Thymus (tissue), 2 donors: ENCODE measurements around the gene TEKT1. TPM values are rescaled to one million over a fixed set of nuclear protein-coding genes. Genes with fewer than 3 reads are reported as not detected.

Experiments used
- polyA plus RNA-seq: library from polyadenylated mRNA; stranded (reverse); fragments of 200-250 nt; gene quantifications from one replicate; pipeline ENCODE4 v1.2.3, GENCODE V29; 2013
- total RNA-seq: library from RNA; stranded (reverse); fragments of 120-200 nt; gene quantifications from one replicate; pipeline ENCODE4 v1.2.4, GENCODE V29; 2013
- donor health status: healthy.

Gene TEKT1
- total and polyA plus RNA-seq, 2 donors = 0.05 to 0.25 TPM

Other genes with a start within 250 kb of the TEKT1 start
- 11.8 TPM for gene KIAA0753, start 191.0 kb downstream of the TEKT1 start, total RNA-seq
- gene KIAA0753, start 191.0 kb downstream of the TEKT1 start, polyA plus RNA-seq = 10.8 TPM
- gene TXNDC17, start 190.7 kb downstream of the TEKT1 start, total RNA-seq = 127 TPM
- gene TXNDC17, start 190.7 kb downstream of the TEKT1 start, polyA plus RNA-seq = 117 TPM
- 19.7 TPM for gene MED31, start 180.1 kb downstream of the TEKT1 start, total RNA-seq
- gene MED31, start 180.1 kb downstream of the TEKT1 start, polyA plus RNA-seq = 29.4 TPM
- gene C17orf100, start 180.0 kb downstream of the TEKT1 start, total RNA-seq = 0.90 TPM
- 5.2 TPM for gene C17orf100, start 180.0 kb downstream of the TEKT1 start, polyA plus RNA-seq
- gene SLC13A5, start 118.4 kb downstream of the TEKT1 start, total RNA-seq = 0.05 TPM
- 0.14 TPM for gene SLC13A5, start 118.4 kb downstream of the TEKT1 start, polyA plus RNA-seq
- gene XAF1, start 75.7 kb downstream of the TEKT1 start, total RNA-seq = 41.1 TPM
- gene XAF1, start 75.7 kb downstream of the TEKT1 start, polyA plus RNA-seq = 73.2 TPM
- 0.09 TPM for gene FBXO39, start 55.5 kb downstream of the TEKT1 start, total RNA-seq
- 1.0 TPM for gene FBXO39, start 55.5 kb downstream of the TEKT1 start, polyA plus RNA-seq
- gene ALOX12, start 164.3 kb upstream of the TEKT1 start, total RNA-seq = under 0.01 TPM
- gene ALOX12, start 164.3 kb upstream of the TEKT1 start, polyA plus RNA-seq = 0.32 TPM
- 95.2 TPM for gene RNASEK, start 180.9 kb upstream of the TEKT1 start, total RNA-seq
- 368 TPM for gene RNASEK, start 180.9 kb upstream of the TEKT1 start, polyA plus RNA-seq
- 3.4 TPM for gene BCL6B, start 191.3 kb upstream of the TEKT1 start, total RNA-seq
- 2.4 TPM for gene BCL6B, start 191.3 kb upstream of the TEKT1 start, polyA plus RNA-seq
- 0.42 TPM for gene SLC16A13, start 204.3 kb upstream of the TEKT1 start, total RNA-seq
- gene SLC16A13, start 204.3 kb upstream of the TEKT1 start, polyA plus RNA-seq = 2.5 TPM
- gene SLC16A11, start 212.4 kb upstream of the TEKT1 start, total RNA-seq = 0.52 TPM
- 7.4 TPM for gene SLC16A11, start 212.4 kb upstream of the TEKT1 start, polyA plus RNA-seq
- 8.6 TPM for gene CLEC10A, start 248.5 kb upstream of the TEKT1 start, total RNA-seq
- gene CLEC10A, start 248.5 kb upstream of the TEKT1 start, polyA plus RNA-seq = 11.2 TPM